Mesodermal cell (in vitro differentiated cells): Measurements from ENCODE around the gene MAPT.

ENCODE experiments used
- H3K27ac ChIP-seq: 2 replicates; pipeline ENCODE4 v1.7.0; 2013; ENCODE audit warnings: mild to moderate bottlenecking, low read depth, low read length, moderate library complexity; ENCODE audit not compliant: severe bottlenecking
- H3K36me3 ChIP-seq: 2 replicates; pipeline ENCODE4 v1.7.1; 2013; ENCODE audit warnings: mild to moderate bottlenecking, low read length, moderate library complexity; ENCODE audit not compliant: control insufficient read depth, insufficient read depth
- H3K4me1 ChIP-seq: one replicate; pipeline ENCODE4 v1.7.1; 2013; ENCODE audit warnings: mild to moderate bottlenecking, low read length; ENCODE audit not compliant: insufficient read depth, control insufficient read depth, poor library complexity, severe bottlenecking
- H3K4me3 ChIP-seq: 2 replicates; pipeline ENCODE4 v1.7.0; 2013; ENCODE audit warnings: low read length, control low read depth, mild to moderate bottlenecking; ENCODE audit not compliant: insufficient read depth, poor library complexity, severe bottlenecking; ENCODE audit errors: extremely low read depth
- H3K9me3 ChIP-seq: 2 replicates; pipeline ENCODE4 v1.7.1; 2013; ENCODE audit warnings: mild to moderate bottlenecking, low read length, moderate library complexity; ENCODE audit not compliant: control insufficient read depth
- WGBS, 2 experiments: methylation state at CpG; one replicate each; pipeline ENCODE4 v1.1.5; 2013; ENCODE audit warnings: missing lambda C conversion rate in 2 of 2; ENCODE audit not compliant: insufficient coverage in 2 of 2; 5-methylcytosine and 5-hydroxymethylcytosine counted together

MAPT gene

GRCh38 chr17:46031440-46031839 is 137.1 kb downstream of the MAPT start:
- 90 to 97% methylated on average over 14 to 16 of the region's 16 CpGs for WGBS, 2 experiments
- H3K36me3 ChIP-seq, result peaks cover 96% of the 10 kb centered on the region
- no peak overlapping the region for H3K4me3 ChIP-seq

GRCh38 chr17:46031920-46032319 is 137.6 kb downstream of the MAPT start:
- Histone ChIP-seq H3K9me3 (no peaks in the 10 kb centered on the region), H3K4me1 (peaks cover 4% of the 10 kb centered on the region), H3K4me3 (no peak overlapping the region), H3K27ac (no peak overlapping the region), H3K36me3 (peaks cover 96% of the 10 kb centered on the region)
- 88% methylated on average over 6 of the region's 8 CpGs; no CpG with 5 or more reads in 1 of the 2 experiments for WGBS, 2 experiments

More at GRCh38 chr17:46031440-46031839, 137.1 kb downstream of the MAPT start:
- H3K9me3 ChIP-seq, result no peaks in the 10 kb centered on the region
- H3K4me1 ChIP-seq, result peaks cover 4% of the 10 kb centered on the region
- H3K27ac ChIP-seq, result no peak overlapping the region

GRCh38 chr17:46032909-46033308 is 138.6 kb downstream of the MAPT start:
- Histone ChIP-seq H3K27ac (no peak overlapping the region), H3K4me1 (no peaks in the 10 kb centered on the region), H3K9me3 (no peaks in the 10 kb centered on the region), H3K4me3 (no peak overlapping the region), H3K36me3 (peaks cover 97% of the 10 kb centered on the region)
- 93 to 100% methylated on average over 7 to 8 of the region's 11 CpGs for WGBS, 2 experiments

- WGBS, 2 experiments, result 93 to 100% methylated on average over 2 to 3 of the region's 3 CpGs
Measured at GRCh38 chr17:46033392-46033791, 139.0 kb downstream of the MAPT start.

GRCh38 chr17:46035112-46035818 is 140.9 kb downstream of the MAPT start:
- Histone ChIP-seq H3K27ac (no peak overlapping the region), H3K4me1 (no peaks in the 10 kb centered on the region), H3K4me3 (no peak overlapping the region), H3K36me3 (peaks cover 99% of the 10 kb centered on the region), H3K9me3 (no peaks in the 10 kb centered on the region)
- WGBS, 2 experiments, result 100% methylated on average over 1 to 2 of the region's 3 CpGs

More at GRCh38 chr17:46033392-46033791, 139.0 kb downstream of the MAPT start:
- no peak overlapping the region for H3K4me3 ChIP-seq
- H3K27ac ChIP-seq, result no peak overlapping the region
- H3K36me3 ChIP-seq, result peaks cover 97% of the 10 kb centered on the region
- H3K9me3 ChIP-seq, result no peaks in the 10 kb centered on the region
- H3K4me1 ChIP-seq, result no peaks in the 10 kb centered on the region

GRCh38 chr17:46036491-46036890 is 142.1 kb downstream of the MAPT start:
- Histone ChIP-seq H3K9me3 (no peaks in the 10 kb centered on the region), H3K4me1 (no peaks in the 10 kb centered on the region), H3K4me3 (no peak overlapping the region), H3K27ac (no peak overlapping the region), H3K36me3 (peaks cover 99% of the 10 kb centered on the region)
- 95 to 96% methylated on average over 4 to 5 of the region's 6 CpGs for WGBS, 2 experiments

- no peak overlapping the region for H3K4me3 ChIP-seq
- H3K9me3 ChIP-seq, result no peaks in the 10 kb centered on the region
- H3K36me3 ChIP-seq, result peaks cover 99% of the 10 kb centered on the region
- WGBS, 2 experiments, result 97 to 100% methylated on average over 3 to 4 of the region's 4 CpGs
- no peaks in the 10 kb centered on the region for H3K4me1 ChIP-seq
- no peak overlapping the region for H3K27ac ChIP-seq
Measured at GRCh38 chr17:46037722-46038255, 143.4 kb downstream of the MAPT start.

- Histone ChIP-seq H3K9me3 (no peaks in the 10 kb centered on the region), H3K36me3 (peaks cover 99% of the 10 kb centered on the region), H3K4me1 (no peaks in the 10 kb centered on the region), H3K27ac (no peak overlapping the region), H3K4me3 (no peak overlapping the region)
- WGBS, 2 experiments, result 92 to 98% methylated on average over 3 to 5 of the region's 6 CpGs
Measured at GRCh38 chr17:46038414-46038813, 144.1 kb downstream of the MAPT start.

- H3K36me3 ChIP-seq, result peaks cover 99% of the 10 kb centered on the region
- H3K27ac ChIP-seq, result no peak overlapping the region
- no peaks in the 10 kb centered on the region for H3K9me3 ChIP-seq
- peaks cover 1% of the 10 kb centered on the region for H3K4me1 ChIP-seq
- WGBS, 2 experiments, result 95 to 96% methylated on average over 7 to 12 of the region's 12 CpGs
- no peak overlapping the region for H3K4me3 ChIP-seq
Measured at GRCh38 chr17:46038937-46039336, 144.6 kb downstream of the MAPT start.

- H3K36me3 ChIP-seq, result peaks cover 99% of the 10 kb centered on the region
Measured at GRCh38 chr17:46039592-46040186, 145.3 kb downstream of the MAPT start.

GRCh38 chr17:46042246-46042645 is 147.9 kb downstream of the MAPT start:
- no peak overlapping the region for H3K4me3 ChIP-seq
- no peak overlapping the region for H3K27ac ChIP-seq
- H3K9me3 ChIP-seq, result no peaks in the 10 kb centered on the region
- 100% methylated on average over 1 to 2 of the region's 2 CpGs for WGBS, 2 experiments
- H3K36me3 ChIP-seq, result peaks cover 88% of the 10 kb centered on the region
- H3K4me1 ChIP-seq, result peaks cover 22% of the 10 kb centered on the region

More at GRCh38 chr17:46039592-46040186, 145.3 kb downstream of the MAPT start:
- H3K27ac ChIP-seq, result no peak overlapping the region
- WGBS, 2 experiments, result 98 to 100% methylated on average over 4 to 5 of the region's 5 CpGs
- H3K4me3 ChIP-seq, result no peak overlapping the region
- no peaks in the 10 kb centered on the region for H3K9me3 ChIP-seq
- peaks cover 9% of the 10 kb centered on the region for H3K4me1 ChIP-seq
